Umbilical cord (tissue), 2 donors: ENCODE measurements around the gene RBKS. TPM values are rescaled to one million over a fixed set of nuclear protein-coding genes. Genes with fewer than 3 reads are reported as not detected.
A peak's percentile ranks its signal among the peaks of the same experiment; 100 is the strongest.

Experiments
- DNase-seq: peaks from one replicate; pipeline ENCODE4 v3.0.0-alpha.2; 2015; ENCODE audit warnings: low spot score
- total RNA-seq: library from RNA; depleted of rRNA; stranded (reverse); fragments of >200 nt; gene quantifications from one replicate; pipeline ENCODE4 v1.2.3, GENCODE V29; 2014; ENCODE audit warnings: low replicate concordance; ENCODE audit not compliant: insufficient read depth

Gene RBKS
- total RNA-seq, 1 donor from 2014 or later = 17.6 TPM

DNA sequence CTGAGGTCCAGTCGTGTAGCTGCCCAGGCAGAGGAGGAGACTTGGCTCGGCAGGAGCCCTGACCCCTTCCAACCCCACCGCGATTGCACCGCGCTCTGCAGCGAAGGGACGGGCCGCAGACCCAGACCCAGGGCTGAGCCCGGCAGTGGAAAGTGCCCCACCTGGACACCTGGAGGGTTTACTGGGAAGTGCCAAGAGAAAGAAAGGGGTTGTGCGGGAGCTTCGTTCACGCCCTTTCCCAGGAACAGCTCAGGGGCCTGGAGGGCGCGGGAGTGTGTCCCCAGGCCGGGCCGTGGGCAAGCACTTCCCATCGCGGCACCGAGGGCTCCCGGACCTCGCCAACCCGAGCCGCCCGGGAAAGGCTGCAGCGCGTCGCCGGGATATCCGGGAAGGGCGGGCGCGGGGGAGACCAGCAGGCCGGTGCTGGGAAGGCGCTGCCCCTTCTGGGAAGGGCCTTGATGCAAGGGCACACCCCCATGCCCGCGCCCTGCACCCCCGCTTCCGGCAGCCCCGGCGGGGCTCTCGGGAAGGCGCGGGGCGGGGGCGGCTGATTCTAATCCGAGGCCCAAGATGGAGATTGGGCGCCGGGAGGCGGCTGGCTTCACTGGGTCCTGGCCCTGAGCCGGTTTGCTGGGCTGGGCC is 154.8 kb downstream of the RBKS start:
- DNase-seq = peak; percentile 88

DNA sequence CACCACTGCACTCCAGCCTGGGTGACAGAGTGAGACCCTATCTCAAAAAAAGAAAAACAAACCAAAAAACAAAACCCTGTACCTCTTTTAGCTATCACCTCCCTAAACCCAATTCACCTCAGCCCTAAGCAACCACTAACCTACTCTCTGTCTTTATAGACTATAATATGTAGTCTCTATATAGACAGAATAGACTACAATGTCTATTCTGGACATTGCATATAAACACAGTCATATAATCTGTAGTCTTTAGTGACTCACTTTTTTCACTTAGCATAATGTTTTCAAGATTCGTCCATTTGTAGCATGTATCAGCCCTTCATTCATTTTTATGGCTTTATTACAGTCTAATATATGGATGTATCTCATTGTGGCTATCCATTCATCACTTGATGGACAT is 155.9 kb downstream of the RBKS start:
- no peak for DNase-seq

Other genes starting within 250 kb of the RBKS start
- gene SUPT7L, start 226.8 kb downstream of the RBKS start, total RNA-seq = 30.6 TPM
- gene SLC4A1AP, start 226.5 kb downstream of the RBKS start, total RNA-seq = 24.6 TPM
- gene MRPL33, start 118.7 kb downstream of the RBKS start, total RNA-seq = 20.7 TPM
- gene BABAM2, start 342 bp upstream of the RBKS start, total RNA-seq = 38.5 TPM